Left cardiac atrium (tissue), 4 donors: ENCODE results near the gene SAC3D1. TPM values are rescaled to one million over a fixed set of nuclear protein-coding genes. Genes with fewer than 3 reads are reported as not detected.
"Not testable (repeated sequence)": the region's sequence is repeated elsewhere in the genome, so short reads cannot be mapped to it uniquely, and the experiment has no call there.

Source experiments
- ATAC-seq, 2 donors: fragments of 200-7000 bp; cut with Tn5 transposase; one replicate each; pipeline ENCODE4 v1.9.1; 2020; ENCODE audit warnings: mild to moderate bottlenecking in 2 of 2, moderate library complexity in 2 of 2
- DNase-seq: peaks from one replicate; pipeline ENCODE4 v3.0.0-alpha.2; 2020
- intact Hi-C, 2 donors: fragments of 100-400 bp; cut with DNase I; formaldehyde crosslinking; loops; one replicate each; pipeline versions ENCODE4 v1.14.1 to v1.15.1; 2022 to 2023
- total RNA-seq, 2 donors: library from RNA; stranded (reverse); fragmentation: NEBNext Ultra II Directional; extraction: Animal tissue kit (Norgen Biotek cat#: 25700); gene quantifications; one replicate each; pipeline ENCODE4 v1.2.1, GENCODE V29; 2021
- donor health status: DM: no; HTN: yes; CAD: no.
- donor health status: DM: no; HTN: yes; CAD: no; lungs with severe emphysema.
- donor health status: DM: yes; HTN: yes; CAD: no.
- donor health status: Dilated cardiomyopathy.

Gene SAC3D1
- total RNA-seq, 2 donors from 2014 or later: 5.2 to 9.5 TPM

DNA sequence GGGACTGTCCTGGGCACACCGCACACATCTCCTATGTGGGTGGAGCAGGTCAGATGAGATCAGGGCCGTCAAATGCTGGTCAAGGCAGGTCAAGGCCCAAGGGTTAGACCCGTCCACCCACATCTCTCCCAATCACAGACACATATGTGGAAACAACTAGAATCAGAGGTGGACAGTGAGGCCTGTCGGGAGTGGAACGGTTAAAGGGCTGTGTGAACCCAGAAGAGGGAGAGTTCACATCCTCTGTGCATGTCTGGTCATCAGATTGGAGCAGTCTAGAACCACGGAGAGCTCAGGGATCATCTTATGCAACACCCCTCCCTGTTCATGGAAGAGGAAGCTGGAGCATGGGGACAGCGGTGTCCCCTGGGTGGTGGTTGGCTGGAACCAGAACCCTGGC lies 21.2 kb upstream of the SAC3D1 start:
- ATAC-seq: peak in 1 of 2 donors; percentile 45
- intact Hi-C loops: no loop called here
- no peak for DNase-seq

DNA sequence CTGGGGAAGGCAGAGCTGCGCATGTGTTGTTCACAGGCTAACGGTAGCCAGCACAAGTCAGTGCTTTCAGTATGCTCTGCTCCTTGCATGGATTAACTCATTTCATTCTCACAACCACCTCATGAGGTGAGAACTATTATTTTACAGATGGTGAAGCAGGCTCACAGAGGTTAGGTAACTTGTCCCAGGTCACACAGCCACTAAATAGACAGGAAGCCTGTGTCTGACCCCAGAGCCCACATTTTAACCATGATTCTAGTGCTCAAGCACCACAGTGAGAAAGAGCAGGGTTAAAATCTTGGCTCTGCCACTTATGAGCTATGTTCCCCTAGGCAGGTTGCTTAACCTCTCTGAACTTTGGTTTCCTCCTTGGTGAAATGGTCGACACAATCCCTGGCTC lies 20.0 kb upstream of the SAC3D1 start:
- ATAC-seq (no peak), DNase-seq (no peak)
- intact Hi-C loops: no loop called here

DNA sequence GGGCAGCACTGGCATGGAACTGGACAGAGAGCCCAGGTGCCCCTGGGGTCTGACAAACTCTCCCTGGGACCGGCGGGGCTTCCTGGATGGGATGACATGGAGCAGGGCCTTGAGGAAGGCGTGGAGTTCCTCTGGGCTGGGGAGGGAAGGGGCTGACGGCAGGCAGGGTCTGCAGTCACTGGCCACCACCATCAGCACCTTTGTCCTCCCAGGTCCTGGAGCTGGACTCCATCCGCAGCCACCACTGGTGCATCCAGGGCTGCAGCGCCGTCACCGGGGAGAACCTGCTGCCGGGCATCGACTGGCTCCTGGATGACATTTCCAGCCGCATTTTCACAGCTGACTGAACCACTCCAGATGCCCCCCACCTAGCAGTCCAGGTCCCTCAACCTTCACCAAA lies 19.5 kb upstream of the SAC3D1 start:
- ATAC-seq: no peak
- no peak for DNase-seq
- intact Hi-C loops: no loop called here

DNA sequence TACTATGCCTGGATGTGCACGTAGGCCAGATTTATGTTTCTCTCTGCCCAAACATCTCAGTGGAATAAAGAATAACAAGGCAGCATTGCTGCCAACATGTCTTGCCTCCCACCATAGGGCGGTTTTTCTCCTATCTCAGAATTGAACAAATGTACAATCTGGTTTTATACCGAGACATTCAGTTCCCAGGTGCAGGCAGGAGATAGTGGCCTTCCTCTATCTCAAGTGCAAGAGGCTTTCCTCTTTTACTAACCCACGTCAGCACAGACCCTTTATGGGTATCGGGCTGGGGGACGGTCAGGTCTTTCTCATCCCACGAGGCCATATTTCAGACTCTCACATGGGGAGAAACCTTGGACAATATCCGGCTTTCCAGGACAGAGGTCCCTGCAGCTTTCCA lies 17.5 kb upstream of the SAC3D1 start:
- ATAC-seq, intact Hi-C loops, DNase-seq: not testable (repeated sequence)

DNA sequence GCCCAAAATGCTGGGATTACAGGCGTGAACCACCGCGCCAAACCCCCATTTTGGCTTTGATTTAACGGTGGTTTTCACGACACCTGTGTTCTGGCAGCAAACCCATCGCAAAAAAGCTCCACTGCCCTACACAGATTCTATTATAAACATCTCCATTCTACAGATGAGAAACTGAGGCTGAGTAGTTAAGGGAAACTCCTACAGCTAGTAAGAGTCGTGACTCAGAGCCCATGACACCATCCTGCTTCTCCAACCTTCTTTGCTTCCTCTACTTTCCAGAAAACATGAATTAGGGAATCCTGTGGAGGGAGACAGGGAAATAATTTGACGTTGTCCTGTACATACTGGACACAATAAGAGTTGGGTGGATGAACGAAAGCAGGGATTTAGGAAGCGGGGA lies 14.2 kb upstream of the SAC3D1 start:
- no peak for ATAC-seq
- intact Hi-C loops: no loop called here
- no peak for DNase-seq

DNA sequence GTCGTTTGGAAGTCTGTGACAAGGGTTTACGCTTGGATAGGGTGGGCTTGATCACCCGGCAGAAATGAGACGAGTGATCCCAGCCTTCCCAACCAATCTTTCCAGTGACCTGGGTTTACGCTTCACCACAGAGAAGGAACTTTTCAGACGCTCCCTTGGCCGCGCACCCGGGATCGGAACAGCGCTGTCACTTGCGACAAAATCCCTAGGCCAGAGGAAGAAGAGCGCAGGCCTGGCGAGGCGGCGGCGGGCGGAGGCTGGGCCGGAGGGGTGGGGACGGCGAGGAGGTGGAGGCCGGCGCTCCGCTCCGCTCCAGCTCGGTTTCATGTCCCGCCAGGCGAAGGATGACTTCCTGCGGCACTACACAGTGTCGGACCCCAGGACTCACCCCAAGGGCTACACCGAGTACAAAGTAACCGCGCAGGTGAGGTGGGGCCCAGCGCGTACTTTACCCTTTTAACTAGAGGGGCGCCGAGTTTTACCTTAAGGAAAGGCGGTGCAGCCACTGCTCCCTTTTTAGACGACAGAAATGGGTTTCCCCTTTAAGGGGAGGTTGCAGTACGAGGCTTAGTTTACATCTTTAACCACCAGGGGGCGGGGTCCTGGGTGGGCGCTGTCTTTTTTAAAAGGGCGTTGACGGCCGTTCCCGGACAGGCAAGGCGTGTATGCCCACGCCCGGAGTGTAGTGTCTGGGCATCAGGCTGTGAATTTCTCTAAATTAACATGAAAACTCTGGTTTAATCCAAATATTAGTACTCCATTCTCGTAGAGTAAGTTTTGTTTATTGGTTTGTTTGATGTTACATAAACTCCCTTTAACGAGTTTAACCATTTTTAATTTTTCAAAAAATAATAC lies 13.6 kb upstream of the SAC3D1 start, which contains the start of gene SNX15:
SNX15 (plus strand) TSS at position 227 of the 855 bp plus-strand sequence; CDS start at position 326, 99 bp downstream.
- intact Hi-C loops: no loop called here
- DNase-seq (peak; percentile 93), ATAC-seq (peak; percentile 98 to 99)

DNA sequence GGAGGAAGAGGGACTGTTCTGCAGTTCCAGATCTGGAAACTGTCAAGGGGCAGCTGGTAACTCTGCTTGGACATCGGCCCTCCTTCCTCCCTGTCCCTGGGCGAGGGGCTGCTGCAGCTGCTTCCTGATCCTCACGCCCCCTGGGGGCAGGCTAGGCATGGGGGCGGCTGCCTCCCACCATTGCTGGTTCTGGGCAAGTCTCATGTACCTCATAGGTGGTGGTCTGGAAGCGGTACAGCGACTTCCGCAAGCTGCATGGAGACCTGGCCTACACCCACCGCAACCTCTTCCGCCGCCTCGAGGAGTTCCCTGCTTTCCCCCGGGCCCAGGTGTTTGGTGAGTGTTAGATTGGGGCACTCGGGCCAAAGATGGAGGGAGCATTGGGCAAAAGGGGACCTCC lies 8.8 kb upstream of the SAC3D1 start:
- intact Hi-C loops: no loop called here
- DNase-seq (no peak), ATAC-seq (no peak)

DNA sequence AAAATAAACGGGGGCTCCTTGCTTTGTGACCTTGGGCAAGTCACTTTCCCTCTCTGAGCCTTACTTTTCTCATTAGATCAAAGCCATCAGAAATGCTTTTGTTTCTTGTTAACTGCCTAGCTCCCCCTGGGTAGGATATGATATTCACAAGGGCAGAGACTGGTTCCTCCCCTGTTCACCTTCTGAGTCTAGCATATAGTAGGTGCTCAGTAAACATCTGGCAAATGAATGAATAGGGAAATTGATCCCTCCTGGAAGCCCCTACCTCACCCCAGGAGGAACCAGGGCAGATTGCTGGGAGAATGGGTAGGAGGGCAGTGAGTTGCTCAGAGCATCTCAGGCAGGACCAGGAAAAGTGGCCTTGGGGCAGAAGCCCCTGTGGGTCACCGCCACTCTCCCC lies 6.6 kb upstream of the SAC3D1 start:
- ATAC-seq (no peak), DNase-seq (no peak)
- intact Hi-C loops: no loop called here

DNA sequence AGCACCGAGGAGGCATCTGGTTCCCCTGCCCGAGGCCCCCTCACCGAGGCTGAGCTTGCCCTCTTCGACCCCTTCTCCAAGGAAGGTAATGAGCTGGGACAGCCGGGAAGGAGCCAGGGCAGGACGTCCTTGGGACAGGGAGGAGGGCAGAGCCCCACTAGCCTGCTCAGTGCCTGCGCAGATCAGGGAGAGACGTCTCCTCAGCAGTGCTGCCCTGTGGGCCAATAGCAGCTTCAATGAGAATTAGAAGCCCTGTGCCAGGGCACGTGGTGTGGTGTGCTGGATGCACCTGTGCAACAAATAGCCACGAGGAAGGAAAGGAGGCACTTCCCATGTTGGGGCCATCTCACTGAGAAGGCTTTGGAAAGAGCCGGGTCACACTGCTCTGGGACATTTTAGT lies 5.4 kb upstream of the SAC3D1 start:
- intact Hi-C loops: no loop called here
- ATAC-seq (no peak), DNase-seq (no peak)

DNA sequence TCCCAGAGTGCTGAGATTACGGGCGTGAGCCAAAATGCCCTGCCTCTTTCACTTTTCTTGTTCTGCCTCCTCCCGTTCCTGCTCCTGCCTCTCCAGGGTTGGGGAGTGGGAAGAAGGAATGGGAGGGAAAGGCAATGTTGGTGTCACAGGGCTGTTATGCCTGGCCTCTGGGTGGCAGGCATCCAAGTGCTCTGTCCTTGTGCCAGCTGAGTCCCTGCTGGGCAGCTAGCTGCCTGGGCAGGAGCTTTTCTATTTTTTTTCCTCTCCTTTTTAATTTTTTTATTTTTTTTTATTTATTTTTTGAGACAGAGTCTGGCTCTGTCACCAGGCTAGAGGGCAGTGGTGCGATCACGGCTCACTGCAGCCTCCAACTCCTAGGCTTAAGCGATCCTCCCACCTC lies 4.1 kb upstream of the SAC3D1 start:
- peak; percentile 56 for DNase-seq
- no peak for ATAC-seq
- intact Hi-C loops: no loop called here

DNA sequence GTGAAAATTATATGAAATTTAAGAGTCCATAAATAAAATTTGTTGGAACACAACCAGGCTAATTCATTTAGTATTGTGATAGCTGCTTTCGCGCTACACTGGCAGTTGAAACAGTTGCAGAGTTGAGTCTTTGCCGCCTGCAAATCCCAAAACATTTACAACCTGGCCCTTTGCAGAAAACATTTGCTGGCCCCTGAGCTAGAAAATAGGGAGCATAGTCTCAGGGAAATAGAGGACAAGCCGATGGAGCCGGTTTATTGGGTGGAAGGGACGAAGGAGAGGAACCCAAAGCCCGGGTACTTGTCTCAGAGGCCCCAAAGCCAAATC lies 527 bp upstream of the SAC3D1 start:
- intact Hi-C loops: no loop called here
- no peak for DNase-seq
- no peak for ATAC-seq

DNA sequence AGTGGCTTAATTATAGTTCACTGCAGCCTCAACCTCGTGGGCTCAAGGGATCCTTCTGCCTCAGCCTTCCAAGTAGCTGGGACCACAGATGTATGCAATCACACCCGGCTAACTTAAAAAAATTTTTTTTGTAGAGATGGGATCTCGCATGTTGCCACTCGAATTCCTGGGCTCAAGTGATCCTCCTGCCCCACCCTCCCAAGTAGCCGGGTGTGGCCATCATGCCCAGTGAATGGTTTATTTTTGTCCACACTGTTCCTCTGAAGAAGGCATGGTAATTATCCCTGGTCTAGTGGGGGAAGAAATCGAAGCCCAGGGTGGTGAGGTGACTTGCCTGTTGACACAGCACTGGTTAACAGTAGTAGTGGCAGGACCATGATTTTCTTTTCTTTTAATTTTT lies 1.9 kb downstream of the SAC3D1 start:
- ATAC-seq (no peak), DNase-seq (no peak)
- intact Hi-C loops: no loop called here

DNA sequence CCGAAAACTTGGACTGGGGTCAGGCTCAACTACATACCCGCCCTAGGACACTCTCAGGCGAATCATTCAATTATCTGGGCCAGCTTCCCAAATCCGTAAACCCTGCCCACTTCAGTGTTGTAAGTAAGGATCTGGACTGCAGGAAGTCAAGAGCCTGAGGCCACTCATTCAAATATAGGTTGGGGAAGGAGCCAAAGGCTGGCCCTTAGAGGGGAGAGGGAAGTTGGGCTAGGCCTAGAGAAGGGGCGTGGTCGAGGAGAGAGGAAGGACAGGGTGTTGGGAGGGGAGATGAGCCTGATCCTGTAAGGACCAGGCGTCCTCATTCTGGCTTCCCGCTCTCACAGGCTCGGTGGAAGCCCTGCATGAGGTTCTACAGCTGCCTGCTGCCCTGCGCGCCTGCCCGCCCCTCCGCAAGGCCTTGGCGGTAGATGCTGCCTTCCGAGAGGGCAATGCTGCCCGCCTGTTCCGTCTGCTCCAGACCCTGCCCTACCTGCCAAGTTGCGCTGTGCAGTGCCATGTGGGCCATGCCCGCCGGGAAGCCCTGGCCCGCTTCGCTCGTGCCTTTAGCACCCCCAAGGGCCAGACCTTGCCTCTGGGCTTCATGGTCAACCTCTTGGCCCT lies 3.0 kb downstream of the SAC3D1 start:
- intact Hi-C loops: no loop called here
- peak; percentile 44 for DNase-seq
- ATAC-seq: no peak

DNA sequence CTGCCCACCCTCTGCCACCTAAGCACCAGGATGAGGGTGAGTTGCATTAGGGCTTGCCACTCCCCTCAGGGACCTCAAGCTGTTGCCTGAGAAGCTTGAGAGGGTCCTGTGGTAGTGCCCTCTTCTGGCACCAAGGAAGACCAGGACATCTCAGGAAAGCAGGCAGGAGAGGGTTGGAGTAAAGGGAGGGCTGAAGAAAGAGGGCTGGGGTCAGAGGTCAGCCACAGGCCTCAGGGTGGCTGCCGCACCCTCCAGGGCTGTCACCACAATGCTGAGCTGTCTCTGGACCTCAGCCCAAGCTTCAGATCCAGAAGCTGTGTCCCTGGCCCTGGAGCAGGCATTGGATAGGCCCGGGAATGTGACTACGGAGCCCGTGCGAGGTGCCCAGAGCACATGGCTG lies 4.1 kb downstream of the SAC3D1 start:
- ATAC-seq: no peak
- intact Hi-C loops: no loop called here
- no peak for DNase-seq

DNA sequence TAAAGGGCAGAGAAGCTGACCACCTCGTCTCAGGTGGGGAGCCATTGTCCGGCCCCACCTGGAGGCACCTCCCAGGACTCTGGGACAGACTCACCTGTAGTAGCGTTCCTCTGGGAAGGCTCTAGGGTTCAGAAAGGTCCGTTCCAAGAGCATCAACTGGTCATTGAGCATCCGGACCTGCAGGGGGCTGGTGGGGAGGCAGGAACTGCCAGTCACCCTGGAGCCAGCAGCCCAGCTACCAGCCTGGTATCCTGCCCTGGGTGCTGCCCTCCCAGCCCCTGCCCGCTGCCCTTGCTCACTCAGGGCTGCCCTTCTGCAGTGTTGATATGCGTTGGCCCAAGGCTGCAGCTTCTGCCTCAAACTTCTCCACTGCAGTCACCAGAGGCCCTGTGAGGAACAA lies 4.7 kb downstream of the SAC3D1 start:
- no peak for ATAC-seq
- no peak for DNase-seq
- intact Hi-C loops: no loop called here

DNA sequence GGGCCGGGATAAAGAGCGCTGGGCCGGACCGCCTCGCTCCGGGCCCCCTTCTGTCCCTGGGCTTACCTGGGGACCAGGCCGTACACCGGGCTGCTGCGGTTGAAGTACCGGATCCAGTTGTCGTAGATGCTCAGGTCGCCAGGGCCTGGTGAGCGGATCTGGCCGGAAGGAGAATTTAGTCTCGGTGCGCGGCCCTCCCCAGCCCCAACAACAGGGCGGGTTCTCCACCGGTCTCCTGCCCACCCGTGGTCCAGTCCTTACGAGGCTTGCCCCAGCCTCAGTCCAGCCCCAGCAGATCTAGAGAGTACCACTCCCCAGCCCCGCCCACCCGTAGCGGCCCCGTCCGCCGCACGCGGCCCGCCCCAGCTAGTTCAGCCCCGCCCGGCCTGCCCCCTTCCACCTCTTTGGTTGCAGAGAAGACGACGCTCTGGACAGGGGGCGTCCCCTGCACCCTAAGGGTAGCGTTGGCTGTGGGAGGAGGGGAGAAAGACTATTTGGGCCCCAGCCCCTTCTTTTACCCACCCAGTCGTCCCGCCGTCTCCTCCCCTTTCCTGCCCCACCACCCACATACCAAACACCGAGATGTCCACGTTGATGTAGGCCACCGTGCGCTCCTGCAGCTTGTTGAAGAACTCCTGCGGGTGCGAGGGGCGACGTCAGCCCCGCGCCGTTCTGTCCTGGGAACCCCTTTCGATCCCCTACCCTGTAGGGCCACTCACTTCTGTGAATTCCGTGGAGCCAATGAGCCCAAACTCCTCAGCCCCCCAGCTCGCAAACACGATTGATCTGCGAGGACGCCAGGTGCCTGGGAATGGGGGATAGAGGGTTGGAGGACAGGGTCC lies 6.8 kb downstream of the SAC3D1 start:
- peak; percentile 54 for DNase-seq
- ATAC-seq: peak; percentile 53 to 69
- intact Hi-C loops: no loop called here

DNA sequence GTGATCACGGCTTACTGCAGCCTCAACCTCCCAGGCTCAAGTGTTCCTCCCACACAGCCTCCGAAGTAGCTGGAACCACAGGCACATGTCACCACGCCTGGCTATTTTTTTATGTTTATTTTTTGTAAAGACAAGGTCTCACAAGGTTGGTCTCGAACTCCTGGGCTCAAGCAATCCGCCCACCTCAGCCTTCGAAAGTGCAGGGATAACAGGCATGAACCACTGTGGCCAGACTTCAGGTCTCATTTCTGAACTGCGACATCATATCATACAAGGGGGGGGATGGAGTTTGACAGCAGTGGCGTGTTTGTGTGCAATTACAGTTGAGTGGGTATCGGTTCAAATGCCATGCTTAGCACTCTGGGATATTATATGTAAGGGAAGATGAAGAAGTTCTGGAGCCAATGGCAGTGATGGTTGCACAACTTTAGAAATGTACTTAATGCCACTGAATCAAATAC lies 10.4 kb downstream of the SAC3D1 start:
- no peak for DNase-seq
- intact Hi-C loops: no loop called here
- no peak for ATAC-seq

DNA sequence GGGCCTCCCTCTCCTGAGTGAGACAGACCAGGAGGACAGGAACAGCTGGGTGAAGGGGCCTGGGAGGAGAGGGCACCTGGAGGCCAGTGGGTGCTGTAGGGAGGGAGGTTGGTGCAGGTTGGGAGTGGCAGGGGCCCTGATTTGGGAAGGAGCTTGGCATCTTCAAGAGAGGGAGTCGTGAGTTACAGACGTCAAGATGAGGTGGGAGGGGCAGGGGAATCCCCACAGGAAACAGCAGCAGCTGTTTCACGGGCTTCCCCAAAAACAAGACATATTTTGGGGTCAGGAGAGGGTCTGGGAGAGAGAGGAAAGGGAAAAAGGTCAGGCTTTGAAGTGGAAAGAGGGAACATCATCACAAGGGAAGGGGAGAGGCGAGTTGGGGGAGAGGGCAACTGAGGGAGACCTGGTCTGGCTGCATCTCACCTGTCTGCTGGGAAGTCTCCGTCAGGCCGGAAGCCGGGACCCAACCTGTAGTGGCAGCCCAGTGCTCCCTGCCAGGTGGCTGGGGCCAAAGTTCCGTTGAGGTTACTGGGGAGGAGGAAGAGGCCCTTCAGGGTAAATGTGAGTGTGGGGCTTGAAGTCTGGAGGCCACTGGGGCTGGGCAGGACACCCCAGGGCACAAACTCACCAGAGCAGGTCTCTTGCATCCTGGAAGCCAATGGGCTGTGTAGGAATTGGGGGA lies 13.0 kb downstream of the SAC3D1 start:
- intact Hi-C loops: no loop called here
- ATAC-seq (no peak), DNase-seq (no peak)

DNA sequence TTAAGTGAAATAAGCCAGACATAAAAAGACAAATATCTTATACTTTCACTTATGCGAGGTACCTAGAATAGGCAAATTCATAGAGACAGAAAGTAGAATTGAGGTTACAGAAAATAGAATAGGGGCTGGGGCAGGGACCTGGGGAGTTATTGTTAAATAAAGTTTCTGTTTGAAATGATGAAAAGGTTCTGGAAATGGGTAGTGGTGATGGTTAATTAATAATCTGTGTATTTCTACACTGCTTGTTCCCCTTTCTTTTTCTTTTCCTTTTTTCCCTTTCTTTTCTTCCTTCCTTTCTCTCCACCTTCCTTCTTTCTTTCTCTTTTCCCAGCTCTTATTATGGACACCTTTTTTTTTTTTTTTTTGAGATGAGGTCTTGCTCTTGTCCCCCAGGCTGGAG lies 14.5 kb downstream of the SAC3D1 start:
- intact Hi-C loops: no loop called here
- DNase-seq: no peak
- ATAC-seq: no peak

DNA sequence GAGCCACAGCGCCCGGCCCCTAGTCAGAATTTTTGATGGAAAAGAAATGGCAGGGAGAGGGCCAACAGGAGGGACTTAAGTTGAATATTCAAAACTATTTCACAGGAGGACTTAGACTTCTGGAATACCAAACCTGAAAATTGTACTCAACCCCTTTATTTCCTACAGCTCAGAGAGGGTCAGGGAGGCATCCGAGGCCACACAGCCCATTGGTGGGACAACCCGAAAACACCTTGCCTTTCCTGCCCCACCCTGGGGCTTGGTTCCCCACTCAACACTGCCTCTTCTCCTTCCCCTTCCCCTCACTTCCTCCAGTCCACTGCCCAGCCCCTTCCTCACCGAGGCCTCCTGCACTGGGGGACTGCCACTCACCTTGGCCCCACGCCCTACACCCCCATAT lies 16.0 kb downstream of the SAC3D1 start:
- ATAC-seq (no peak), DNase-seq (no peak)
- intact Hi-C loops: no loop called here
